ENCODE data around the gene SERPINA10.

- TF ChIP-seq CTCF (conservative IDR thresholded peaks at IDR 0.05; ENCODE audit: low read depth, low read length) (no peak), EZH2 (IDR thresholded peaks at IDR 0.05; ENCODE audit: low read length, unreplicated experiment) (no peak), EZH2phosphoT487 (IDR thresholded peaks at IDR 0.05; ENCODE audit: borderline replicate concordance, low read length) (no peak)
Measured at GRCh38 chr14:94269156-94269555, 23.9 kb downstream of the SERPINA10 start.
